Right atrium auricular region (tissue), 2 donors: ENCODE measurements around the gene ECT2L. TPM values are rescaled to one million over a fixed set of nuclear protein-coding genes. Genes with fewer than 3 reads are reported as not detected.

Experiments used
- DNase-seq: peaks from one replicate; pipeline ENCODE4 v3.0.0-alpha.2; 2019; ENCODE audit warnings: low spot score
- H3K27ac ChIP-seq, 2 donors: fragments of 200-600 bp; sonication (generic); 1 replicate in 1 of 2; 2 replicates in 1 of 2; pipeline ENCODE4 v1.5.1; 2016 to 2019
- H3K27me3 ChIP-seq, 2 donors: fragments of 200-600 bp; sonication (generic); one replicate each; pipeline versions ENCODE4 v1.5.1 to v1.6.0; 2017 to 2019
- H3K36me3 ChIP-seq: fragments of 200-600 bp; sonication (generic); one replicate; pipeline ENCODE4 v1.5.1; 2016
- H3K4me1 ChIP-seq, 2 donors: fragments of 200-600 bp; sonication (generic); one replicate each; pipeline versions ENCODE4 v1.5.1 to v1.6.0; 2017 to 2019
- H3K4me3 ChIP-seq, 2 donors: fragments of 200-600 bp; sonication (generic); 1 replicate in 1 of 2; 2 replicates in 1 of 2; pipeline ENCODE4 v1.5.1; 2017 to 2019; ENCODE audit warnings: mild to moderate bottlenecking in 1 of 2, moderate library complexity in 1 of 2
- H3K9me3 ChIP-seq, 2 donors: fragments of 200-600 bp; sonication (generic); one replicate each; pipeline ENCODE4 v1.5.1; 2019
- CTCF ChIP-seq, 2 donors: fragments of 200-600 bp; sonication (generic); IDR thresholded peaks; one replicate each; pipeline ENCODE4 v1.5.1; 2019; ENCODE audit warnings: antibody characterized with exemption in 2 of 2
- total RNA-seq, 2 donors: library from RNA; depleted of rRNA; stranded (reverse); fragments of >200 nt; gene quantifications; one replicate each; pipeline ENCODE4 v1.1.0, GENCODE V29; 2016

Gene ECT2L
- total RNA-seq, 2 donors from 2014 or later = 1.1 to 3.5 TPM

GRCh38 chr6:138769102-138769676 lies 26.7 kb upstream of the ECT2L start:
- peaks cover 0 to 9% of the 10 kb centered on the region in 2 donors for H3K4me1 ChIP-seq
- DNase-seq = no peak

GRCh38 chr6:138772596-138773176 lies 23.2 kb upstream of the ECT2L start:
- Histone ChIP-seq H3K27ac (peak overlapping the region; percentile 92 to 97), H3K36me3 (peaks cover 6% of the 10 kb centered on the region), H3K9me3 (no peaks in the 10 kb centered on the region), H3K4me3 (peak overlapping the region; percentile 74 to 96), H3K27me3 (no peaks in the 10 kb centered on the region), H3K4me1 (peaks cover 0 to 20% of the 10 kb centered on the region in 2 donors)
- no peak for DNase-seq
- TF ChIP-seq CTCF (IDR thresholded peaks at IDR 0.05) = no peak

More at GRCh38 chr6:138769102-138769676, 26.7 kb upstream of the ECT2L start:
- H3K27ac ChIP-seq = no peak overlapping the region
- no peaks in the 10 kb centered on the region for H3K36me3 ChIP-seq
- no peaks in the 10 kb centered on the region for H3K9me3 ChIP-seq
- H3K27me3 ChIP-seq = no peaks in the 10 kb centered on the region
- H3K4me3 ChIP-seq = no peak overlapping the region
- TF ChIP-seq CTCF (IDR thresholded peaks at IDR 0.05) = no peak

- TF ChIP-seq CTCF (IDR thresholded peaks at IDR 0.05) = no peak
- Histone ChIP-seq H3K27ac (peak within 1 kb of the TSS; percentile 92 to 97), H3K36me3 (peaks cover 6% of the 10 kb centered on the region), H3K4me1 (peaks cover 0 to 20% of the 10 kb centered on the region in 2 donors), H3K27me3 (no peaks in the 10 kb centered on the region), H3K9me3 (no peaks in the 10 kb centered on the region), H3K4me3 (peak within 1 kb of the TSS; percentile 74 to 96)
- DNase-seq = peak; percentile 94
Observed at GRCh38 chr6:138773177-138774091, 22.5 kb upstream of the ECT2L start, which contains the start of gene CCDC28A. Gene CCDC28A, plus strand, starts transcription at chr6:138773769. Its CDS starts 2,352 bp downstream, at chr6:138776121.

GRCh38 chr6:138774370-138774769 lies 21.5 kb upstream of the ECT2L start:
- no peak for TF ChIP-seq CTCF (IDR thresholded peaks at IDR 0.05)
- Histone ChIP-seq H3K4me1 (peaks cover 0 to 20% of the 10 kb centered on the region in 2 donors), H3K4me3 (peak overlapping the region; percentile 74 to 96), H3K27me3 (no peaks in the 10 kb centered on the region), H3K27ac (peak overlapping the region; percentile 92 to 97), H3K36me3 (peaks cover 6% of the 10 kb centered on the region), H3K9me3 (no peaks in the 10 kb centered on the region)
- no peak for DNase-seq

- peaks cover 16% of the 10 kb centered on the region for H3K36me3 ChIP-seq
- H3K9me3 ChIP-seq = no peaks in the 10 kb centered on the region
- peaks cover 0 to 20% of the 10 kb centered on the region in 2 donors for H3K4me1 ChIP-seq
- TF ChIP-seq CTCF (IDR thresholded peaks at IDR 0.05) = no peak
- DNase-seq = no peak
- no peak overlapping the region for H3K4me3 ChIP-seq
- no peaks in the 10 kb centered on the region for H3K27me3 ChIP-seq
- no peak overlapping the region for H3K27ac ChIP-seq
Observed at GRCh38 chr6:138776659-138777058, 19.2 kb upstream of the ECT2L start.
